Measurements from ENCODE around the gene FAM20A. TPM values are rescaled to one million over a fixed set of nuclear protein-coding genes. Genes with fewer than 3 reads are reported as not detected.

The FAM20A gene
- under 0.01 TPM in 1 of 2 replicates, not detected in the other for total RNA-seq

DNA sequence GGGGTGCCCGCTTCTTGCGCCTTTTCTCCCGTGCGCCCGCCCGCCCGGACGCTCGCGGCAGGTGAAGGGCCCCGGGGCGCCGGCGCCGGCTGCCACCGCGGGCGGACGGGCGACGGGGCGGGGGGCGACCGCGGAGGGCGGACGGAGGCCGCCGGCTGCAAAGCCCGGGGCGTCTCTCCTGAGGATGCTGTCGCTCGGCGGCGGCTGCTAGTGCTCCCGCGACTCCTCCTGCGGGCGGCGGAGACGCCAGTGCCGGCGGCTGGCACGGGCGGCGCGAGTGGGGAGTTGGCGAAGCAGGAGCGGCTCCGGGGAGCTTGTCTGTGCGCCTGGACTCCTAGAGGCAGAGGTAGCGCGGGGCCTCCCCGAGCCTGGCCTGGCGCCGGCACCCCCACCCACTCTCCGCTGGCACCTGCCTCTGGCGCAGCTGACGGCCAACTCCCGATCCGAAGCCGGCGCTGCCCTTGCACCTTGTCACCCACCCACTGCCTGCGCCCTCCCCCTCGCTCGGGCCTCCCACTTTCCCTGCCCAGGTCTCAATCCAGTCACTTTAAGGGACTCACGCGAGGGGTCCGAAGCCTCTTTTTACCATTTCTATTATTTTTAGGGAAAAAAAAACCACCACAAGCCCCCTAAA, at the start of gene FAM20A:
FAM20A (minus strand) TSS at position 437 of the 634 bp plus-strand sequence. CDS start 701 bp downstream, outside the sequence.

DNA sequence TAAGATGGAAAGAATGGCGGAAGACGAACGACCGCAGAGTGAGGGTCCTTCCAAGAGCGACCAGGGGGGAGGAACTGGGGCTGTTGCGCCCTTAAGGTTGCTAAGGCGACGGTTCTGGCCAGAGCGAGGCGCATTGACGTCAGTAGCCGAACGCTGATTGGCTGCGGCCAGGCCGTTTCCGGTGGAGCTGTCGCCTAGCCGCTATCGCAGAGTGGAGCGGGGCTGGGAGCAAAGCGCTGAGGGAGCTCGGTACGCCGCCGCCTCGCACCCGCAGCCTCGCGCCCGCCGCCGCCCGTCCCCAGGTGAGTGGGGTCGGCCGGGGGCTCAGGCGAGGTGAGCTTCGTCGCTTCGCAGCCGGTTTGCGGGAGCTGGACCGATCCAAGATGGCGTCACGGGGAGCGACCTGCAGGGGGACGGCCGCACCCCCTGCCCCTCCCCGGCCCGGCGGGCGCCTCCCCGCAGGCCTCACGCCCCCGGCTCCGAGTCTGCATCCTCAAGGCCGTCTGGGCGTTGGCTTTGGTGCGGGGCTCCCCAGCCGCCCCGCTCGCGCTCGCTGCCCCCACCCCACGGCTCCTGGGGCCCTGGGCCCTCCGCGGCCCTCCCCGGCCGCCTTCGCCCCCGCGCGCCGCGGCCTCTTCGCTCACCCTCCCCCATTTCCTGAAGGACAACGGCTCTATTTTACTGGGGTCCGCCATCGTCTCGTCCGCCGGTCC, 88.8 kb downstream of the FAM20A start, which contains the start of gene PRKAR1A:
PRKAR1A (plus strand) TSS at position 184 of the 713 bp plus-strand sequence. CDS start 2,970 bp downstream, outside the sequence.

Other genes starting within 250 kb of the FAM20A start
- gene WIPI1, start 143.9 kb downstream of the FAM20A start, total RNA-seq = 36.3 and 47.3 TPM in 2 replicates
- 260 and 268 TPM in 2 replicates for gene PRKAR1A, start 88.9 kb downstream of the FAM20A start, total RNA-seq